HEK293 (cell line): ENCODE results near the gene FADS2.

Experiments used
- CTCF ChIA-PET: fragments of 350-600 bp; formaldehyde crosslinking; extraction: SDS; loops from one replicate; lab custom pipeline; 2021; ENCODE audit warnings: antibody characterized with exemption; lab: Yijun Ruan, JAX
- POLR2A ChIA-PET: fragments of 300-600 bp; formaldehyde crosslinking; extraction: SDS; loops from one replicate; lab custom pipeline; 2020; ENCODE audit warnings: antibody characterized with exemption, inconsistent platforms; lab: Yijun Ruan, JAX
- H3K27ac ChIP-seq: fragments of 200-500 bp; sonication (Bioruptor generic); 2 replicates; pipeline ENCODE4 v1.5.1; 2014; ENCODE audit warnings: low read depth, low read length, control low read depth, inconsistent platforms; ENCODE audit errors: extremely low read depth
- H3K36me3 ChIP-seq, 2 experiments: fragments of 200-500 bp in 1 of 2; sonication (Bioruptor generic) in 1 of 2; 1 replicate in 1 of 2; 2 replicates in 1 of 2; pipeline ENCODE4 v1.5.1; 2014 to 2017; ENCODE audit warnings: inconsistent platforms in 2 of 2, low read length in 2 of 2; ENCODE audit not compliant: control insufficient read depth in 2 of 2, insufficient read depth in 1 of 2
- H3K4me1 ChIP-seq: fragments of 200-500 bp; sonication (Bioruptor generic); 2 replicates; pipeline ENCODE4 v1.5.1; 2014; ENCODE audit warnings: mild to moderate bottlenecking, low read length, inconsistent platforms; ENCODE audit not compliant: control insufficient read depth, insufficient read depth
- H3K4me3 ChIP-seq: 2 replicates; pipeline ENCODE4 v1.5.1; 2011; ENCODE audit warnings: low read depth, mild to moderate bottlenecking, control low read depth, low read length, moderate library complexity
- H3K9me3 ChIP-seq: fragments of 200-500 bp; sonication (Bioruptor generic); 2 replicates; pipeline ENCODE4 v1.5.1; 2014; ENCODE audit warnings: low read depth, low read length, inconsistent platforms; ENCODE audit not compliant: control insufficient read depth, insufficient read depth
- KLF16 ChIP-seq: fragments of 450-650 bp; formaldehyde crosslinking; IDR thresholded peaks from 2 replicates; pipeline ENCODE4 v1.5.1; 2017; ENCODE audit warnings: missing biosample characterization, missing genetic modification characterization
- MZF1 ChIP-seq: fragments of 450-650 bp; formaldehyde crosslinking; IDR thresholded peaks from 2 replicates; pipeline ENCODE4 v1.5.1; 2017; ENCODE audit warnings: missing biosample characterization, missing genetic modification characterization, borderline replicate concordance
- SCRT2 ChIP-seq: fragments of 450-650 bp; formaldehyde crosslinking; IDR thresholded peaks from 2 replicates; pipeline ENCODE4 v1.5.1; 2016; ENCODE audit warnings: missing biosample characterization, missing genetic modification characterization
- WT1 ChIP-seq: fragments of 450-650 bp; formaldehyde crosslinking; IDR thresholded peaks from 2 replicates; pipeline ENCODE4 v1.5.1; 2016; ENCODE audit warnings: missing biosample characterization, missing genetic modification characterization
- ZBTB7A ChIP-seq: fragments of 450-650 bp; formaldehyde crosslinking; IDR thresholded peaks from 2 replicates; pipeline ENCODE4 v1.5.1; 2016; ENCODE audit warnings: low read depth, missing biosample characterization, missing genetic modification characterization
- ZEB2 ChIP-seq: fragments of 450-650 bp; formaldehyde crosslinking; IDR thresholded peaks from 2 replicates; pipeline ENCODE4 v1.5.1; 2016; ENCODE audit warnings: missing biosample characterization, missing genetic modification characterization
- ZNF133 ChIP-seq: fragments of 450-650 bp; formaldehyde crosslinking; IDR thresholded peaks from 2 replicates; pipeline ENCODE4 v1.5.1; 2016; ENCODE audit warnings: missing biosample characterization, missing genetic modification characterization
- ZNF140 ChIP-seq: fragments of 450-650 bp; formaldehyde crosslinking; IDR thresholded peaks from 2 replicates; pipeline ENCODE4 v1.5.1; 2016; ENCODE audit warnings: missing biosample characterization, missing genetic modification characterization
- ZNF184 ChIP-seq: fragments of 450-650 bp; IDR thresholded peaks from 2 replicates; pipeline ENCODE4 v1.5.1; 2018; ENCODE audit warnings: missing biosample characterization, mild to moderate bottlenecking, missing genetic modification characterization
- ZNF274 ChIP-seq, 2 experiments: fragments of 200-500 bp in 1 of 2; fragments of 450-650 bp in 1 of 2; sonication (Bioruptor generic) in 1 of 2; formaldehyde crosslinking in 1 of 2; IDR thresholded peaks; 2 replicates each; pipeline versions ENCODE4 v1.5.1 to v1.6.1; 2014 to 2016; ENCODE audit warnings: borderline replicate concordance in 1 of 2, inconsistent platforms in 1 of 2, low read length in 1 of 2, missing biosample characterization in 1 of 2, missing genetic modification characterization in 1 of 2
- ZNF391 ChIP-seq: fragments of 450-650 bp; formaldehyde crosslinking; IDR thresholded peaks from 2 replicates; pipeline ENCODE4 v1.5.1; 2016; ENCODE audit warnings: low read depth, missing biosample characterization, missing genetic modification characterization, borderline replicate concordance
- ZNF510 ChIP-seq: fragments of 450-650 bp; formaldehyde crosslinking; IDR thresholded peaks from 2 replicates; pipeline ENCODE4 v1.5.1; 2018; ENCODE audit warnings: mild to moderate bottlenecking, missing genetic modification characterization, missing biosample characterization; ENCODE audit not compliant: insufficient replicate concordance
- ZNF514 ChIP-seq: fragments of 450-650 bp; formaldehyde crosslinking; IDR thresholded peaks from 2 replicates; pipeline ENCODE4 v1.5.1; 2016; ENCODE audit warnings: missing biosample characterization, missing genetic modification characterization
- ZNF521 ChIP-seq: fragments of 450-650 bp; formaldehyde crosslinking; IDR thresholded peaks from 2 replicates; pipeline ENCODE4 v1.5.1; 2017; ENCODE audit warnings: missing biosample characterization, mild to moderate bottlenecking, missing genetic modification characterization
- ZNF624 ChIP-seq: fragments of 450-650 bp; formaldehyde crosslinking; IDR thresholded peaks from 2 replicates; pipeline ENCODE4 v1.5.1; 2017; ENCODE audit warnings: missing biosample characterization, missing genetic modification characterization
- ZNF654 ChIP-seq: fragments of 450-650 bp; formaldehyde crosslinking; IDR thresholded peaks from 2 replicates; pipeline ENCODE4 v1.5.1; 2016; ENCODE audit warnings: low read depth, missing biosample characterization, missing genetic modification characterization
- ZNF664 ChIP-seq: fragments of 450-650 bp; formaldehyde crosslinking; IDR thresholded peaks from 2 replicates; pipeline ENCODE4 v1.5.1; 2016; ENCODE audit warnings: missing biosample characterization, missing genetic modification characterization
- ZNF701 ChIP-seq: fragments of 450-650 bp; formaldehyde crosslinking; IDR thresholded peaks from 2 replicates; pipeline ENCODE4 v1.5.1; 2016; ENCODE audit warnings: missing biosample characterization, missing genetic modification characterization
- ZNF707 ChIP-seq: fragments of 450-650 bp; formaldehyde crosslinking; IDR thresholded peaks from 2 replicates; pipeline ENCODE4 v1.5.1; 2016; ENCODE audit warnings: missing biosample characterization, missing genetic modification characterization
- ZSCAN30 ChIP-seq: fragments of 450-650 bp; IDR thresholded peaks from 2 replicates; pipeline ENCODE4 v1.5.1; 2018; ENCODE audit warnings: missing biosample characterization, mild to moderate bottlenecking, missing genetic modification characterization, moderate library complexity
- TF ChIP-seq, protein P1 (sequence below): fragments of 450-650 bp; formaldehyde crosslinking; IDR thresholded peaks from 2 replicates; pipeline ENCODE4 v1.5.1; 2016; ENCODE audit warnings: missing biosample characterization, missing genetic modification characterization
- TF ChIP-seq, protein P2 (sequence below): fragments of 450-650 bp; formaldehyde crosslinking; IDR thresholded peaks from 2 replicates; pipeline ENCODE4 v1.5.1; 2016; ENCODE audit warnings: missing biosample characterization, missing genetic modification characterization
- TF ChIP-seq, protein P3 (sequence below): fragments of 450-650 bp; formaldehyde crosslinking; IDR thresholded peaks from 2 replicates; pipeline ENCODE4 v1.5.1; 2016; ENCODE audit warnings: missing biosample characterization, missing genetic modification characterization

Gene FADS2

DNA sequence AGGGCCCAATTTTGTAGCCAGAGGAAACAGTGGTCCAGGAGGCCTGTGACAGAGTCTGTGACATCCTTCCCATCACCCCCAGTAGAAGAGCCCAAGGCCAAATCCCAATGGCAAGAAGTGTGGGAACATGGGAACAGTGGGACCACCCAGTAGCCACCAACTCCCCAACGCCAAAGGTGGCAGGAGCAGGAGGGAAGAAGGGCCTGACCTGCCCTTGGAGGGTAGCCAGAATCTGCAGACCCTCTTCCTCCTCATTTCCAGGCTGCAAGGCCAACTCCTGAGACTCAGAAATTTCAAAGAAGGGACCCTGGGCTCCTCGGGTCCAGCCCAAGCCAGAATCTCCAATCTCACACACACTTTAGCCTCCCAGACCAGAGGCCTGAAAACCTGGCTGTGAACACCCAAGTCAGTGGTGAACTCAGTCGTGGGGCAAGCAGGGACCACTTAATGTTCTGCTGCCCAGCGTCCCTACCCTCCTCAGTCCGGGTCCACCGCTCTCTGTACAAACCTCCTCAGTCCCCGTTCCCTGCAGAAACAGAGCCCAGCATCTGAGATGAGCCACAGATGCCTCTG, 83.1 kb downstream of the FADS2 start (continued):
- TF ChIP-seq ZBTB7A (tag by site-specific recombination) (no peak), ZNF274 (IDR thresholded peaks at IDR 0.05; ENCODE audit: low read length) (no peak), ZNF274 (tag by site-specific recombination; IDR thresholded peaks at IDR 0.05; ENCODE audit: borderline replicate concordance) (no peak), ZSCAN30 (tag by site-specific recombination) (no peak)
- TF ChIP-seq, protein P1, sequence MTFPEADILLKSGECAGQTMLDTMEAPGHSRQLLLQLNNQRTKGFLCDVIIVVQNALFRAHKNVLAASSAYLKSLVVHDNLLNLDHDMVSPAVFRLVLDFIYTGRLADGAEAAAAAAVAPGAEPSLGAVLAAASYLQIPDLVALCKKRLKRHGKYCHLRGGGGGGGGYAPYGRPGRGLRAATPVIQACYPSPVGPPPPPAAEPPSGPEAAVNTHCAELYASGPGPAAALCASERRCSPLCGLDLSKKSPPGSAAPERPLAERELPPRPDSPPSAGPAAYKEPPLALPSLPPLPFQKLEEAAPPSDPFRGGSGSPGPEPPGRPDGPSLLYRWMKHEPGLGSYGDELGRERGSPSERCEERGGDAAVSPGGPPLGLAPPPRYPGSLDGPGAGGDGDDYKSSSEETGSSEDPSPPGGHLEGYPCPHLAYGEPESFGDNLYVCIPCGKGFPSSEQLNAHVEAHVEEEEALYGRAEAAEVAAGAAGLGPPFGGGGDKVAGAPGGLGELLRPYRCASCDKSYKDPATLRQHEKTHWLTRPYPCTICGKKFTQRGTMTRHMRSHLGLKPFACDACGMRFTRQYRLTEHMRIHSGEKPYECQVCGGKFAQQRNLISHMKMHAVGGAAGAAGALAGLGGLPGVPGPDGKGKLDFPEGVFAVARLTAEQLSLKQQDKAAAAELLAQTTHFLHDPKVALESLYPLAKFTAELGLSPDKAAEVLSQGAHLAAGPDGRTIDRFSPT (tag by site-specific recombination) = no peak
- TF ChIP-seq, all 188 proteins: peak for 0

DNA sequence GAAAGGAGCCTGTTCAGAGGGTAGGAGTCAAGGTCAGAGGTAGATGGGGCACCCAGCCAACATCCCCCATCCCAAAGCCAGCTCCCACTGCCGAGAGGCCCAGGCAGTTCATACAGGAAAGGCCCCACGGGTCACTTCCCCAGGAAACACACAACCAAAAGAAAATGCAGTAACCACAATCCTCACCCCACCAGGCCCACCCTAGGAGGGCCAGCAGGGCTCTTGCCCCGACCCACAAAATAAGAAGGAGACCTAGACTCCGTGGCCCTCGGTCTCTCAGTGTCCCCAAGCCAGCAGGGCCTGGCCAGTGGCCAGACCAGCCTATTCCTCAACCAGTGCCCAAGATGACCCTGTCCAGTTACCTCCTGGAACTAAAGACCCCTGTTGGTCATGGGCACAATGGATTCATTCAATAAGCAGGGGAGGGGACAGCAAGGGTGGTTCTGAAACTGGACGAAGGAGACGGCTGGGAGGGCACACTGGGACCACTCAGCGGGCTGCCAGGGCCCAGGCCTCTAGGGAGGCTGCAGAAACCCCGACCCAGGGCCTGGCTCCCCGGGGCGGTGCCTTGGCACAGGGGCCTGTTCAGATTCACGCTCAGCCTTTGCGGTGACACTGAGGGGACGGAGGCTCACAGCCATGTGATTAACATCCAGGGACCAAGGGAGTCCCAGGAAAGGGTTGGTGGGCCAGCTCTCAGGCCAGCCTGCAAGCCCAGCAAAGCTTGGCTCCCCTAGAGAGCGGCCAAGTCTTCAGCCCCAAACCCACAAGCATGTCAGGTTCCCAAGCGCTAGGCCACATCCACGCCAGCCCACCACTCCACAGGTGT, 83.8 kb downstream of the FADS2 start:
- TF ChIP-seq ZNF624 (tag by site-specific recombination) = no peak
- TF ChIP-seq SCRT2 = peak; percentile 57
- no peak for TF ChIP-seq ZNF707 (tag by site-specific recombination)
- no peak for TF ChIP-seq ZNF514
- no peak overlapping the region for H3K4me3 ChIP-seq
- no peak overlapping the region for H3K27ac ChIP-seq
- ChIA-PET POLR2A (no interaction called here), CTCF (interaction anchor here (0.5 to 3.9 kb wide), 3 partner anchors 13 to 170 kb away, joined by 3 to 23 read pairs (median 9); no protein-coding TSS in a partner anchor)
- H3K9me3 ChIP-seq = no peaks in the 10 kb centered on the region
- no peaks in the 10 kb centered on the region for H3K36me3 ChIP-seq
- no peaks in the 10 kb centered on the region for H3K4me1 ChIP-seq

DNA sequence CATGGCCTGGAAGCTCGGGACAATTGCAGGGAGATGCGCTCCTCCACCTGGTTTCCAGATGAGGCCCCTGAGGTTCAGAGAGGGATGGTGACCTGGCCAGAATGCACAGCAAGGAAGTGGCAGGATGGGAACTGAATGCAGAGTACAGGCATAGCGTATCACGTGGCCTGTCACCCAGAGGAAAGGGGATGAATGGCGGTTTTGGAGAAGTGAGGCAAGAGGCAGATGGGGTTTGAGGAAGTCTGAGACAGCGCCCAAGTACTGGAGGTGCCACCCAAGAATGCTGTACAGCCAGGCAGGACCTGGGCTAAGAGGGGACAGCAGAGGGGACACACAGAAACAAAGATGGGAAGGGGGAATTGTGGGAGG, 84.4 kb downstream of the FADS2 start:
- Histone ChIP-seq H3K4me3 (no peak overlapping the region), H3K27ac (no peak overlapping the region), H3K9me3 (no peaks in the 10 kb centered on the region), H3K4me1 (no peaks in the 10 kb centered on the region), H3K36me3 (no peaks in the 10 kb centered on the region)
- ChIA-PET POLR2A (no interaction called here), CTCF (interaction anchor here (3.0 to 3.9 kb wide), 2 partner anchors 13 to 169 kb away, joined by 9 to 23 read pairs; no protein-coding TSS in a partner anchor)
- TF ChIP-seq, protein P2, sequence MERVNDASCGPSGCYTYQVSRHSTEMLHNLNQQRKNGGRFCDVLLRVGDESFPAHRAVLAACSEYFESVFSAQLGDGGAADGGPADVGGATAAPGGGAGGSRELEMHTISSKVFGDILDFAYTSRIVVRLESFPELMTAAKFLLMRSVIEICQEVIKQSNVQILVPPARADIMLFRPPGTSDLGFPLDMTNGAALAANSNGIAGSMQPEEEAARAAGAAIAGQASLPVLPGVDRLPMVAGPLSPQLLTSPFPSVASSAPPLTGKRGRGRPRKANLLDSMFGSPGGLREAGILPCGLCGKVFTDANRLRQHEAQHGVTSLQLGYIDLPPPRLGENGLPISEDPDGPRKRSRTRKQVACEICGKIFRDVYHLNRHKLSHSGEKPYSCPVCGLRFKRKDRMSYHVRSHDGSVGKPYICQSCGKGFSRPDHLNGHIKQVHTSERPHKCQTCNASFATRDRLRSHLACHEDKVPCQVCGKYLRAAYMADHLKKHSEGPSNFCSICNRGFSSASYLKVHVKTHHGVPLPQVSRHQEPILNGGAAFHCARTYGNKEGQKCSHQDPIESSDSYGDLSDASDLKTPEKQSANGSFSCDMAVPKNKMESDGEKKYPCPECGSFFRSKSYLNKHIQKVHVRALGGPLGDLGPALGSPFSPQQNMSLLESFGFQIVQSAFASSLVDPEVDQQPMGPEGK (tag by site-specific recombination) = no peak
- no peak for TF ChIP-seq ZNF701 (tag by site-specific recombination)
- no peak for TF ChIP-seq ZNF521 (tag by site-specific recombination)
- TF ChIP-seq ZBTB7A (tag by site-specific recombination) = no peak
- TF ChIP-seq SCRT2 = no peak
- TF ChIP-seq ZNF510 = no peak
- TF ChIP-seq ZNF654 (tag by site-specific recombination) = no peak
- TF ChIP-seq ZNF140 (tag by site-specific recombination) = no peak
- TF ChIP-seq ZNF664 (tag by site-specific recombination) = no peak
- TF ChIP-seq WT1 (tag by site-specific recombination) = no peak
- TF ChIP-seq ZEB2 (tag by site-specific recombination) = no peak
- no peak for TF ChIP-seq MZF1 (tag by site-specific recombination)
- no peak for TF ChIP-seq ZNF184 (tag by site-specific recombination)
- TF ChIP-seq, protein P3, sequence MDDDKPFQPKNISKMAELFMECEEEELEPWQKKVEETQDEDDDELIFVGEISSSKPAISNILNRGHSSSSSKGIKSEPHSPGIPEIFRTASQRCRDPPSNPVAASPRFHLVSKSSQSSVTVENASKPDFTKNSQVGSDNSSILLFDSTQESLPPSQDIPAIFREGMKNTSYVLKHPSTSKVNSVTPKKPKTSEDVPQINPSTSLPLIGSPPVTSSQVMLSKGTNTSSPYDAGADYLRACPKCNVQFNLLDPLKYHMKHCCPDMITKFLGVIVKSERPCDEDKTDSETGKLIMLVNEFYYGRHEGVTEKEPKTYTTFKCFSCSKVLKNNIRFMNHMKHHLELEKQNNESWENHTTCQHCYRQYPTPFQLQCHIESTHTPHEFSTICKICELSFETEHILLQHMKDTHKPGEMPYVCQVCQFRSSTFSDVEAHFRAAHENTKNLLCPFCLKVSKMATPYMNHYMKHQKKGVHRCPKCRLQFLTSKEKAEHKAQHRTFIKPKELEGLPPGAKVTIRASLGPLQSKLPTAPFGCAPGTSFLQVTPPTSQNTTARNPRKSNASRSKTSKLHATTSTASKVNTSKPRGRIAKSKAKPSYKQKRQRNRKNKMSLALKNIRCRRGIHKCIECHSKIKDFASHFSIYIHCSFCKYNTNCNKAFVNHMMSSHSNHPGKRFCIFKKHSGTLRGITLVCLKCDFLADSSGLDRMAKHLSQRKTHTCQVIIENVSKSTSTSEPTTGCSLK = no peak
- TF ChIP-seq KLF16 (tag by site-specific recombination) = no peak
- no peak for TF ChIP-seq ZNF133
- no peak for TF ChIP-seq ZNF391
- TF ChIP-seq, protein P1 (tag by site-specific recombination) = no peak
